Retina (tissue), 1 donor: ENCODE results near the gene TTLL12.

Experiments
- DNase-seq: peaks from one replicate; pipeline ENCODE4 v3.0.0-alpha.2; 2016

Gene TTLL12

DNA sequence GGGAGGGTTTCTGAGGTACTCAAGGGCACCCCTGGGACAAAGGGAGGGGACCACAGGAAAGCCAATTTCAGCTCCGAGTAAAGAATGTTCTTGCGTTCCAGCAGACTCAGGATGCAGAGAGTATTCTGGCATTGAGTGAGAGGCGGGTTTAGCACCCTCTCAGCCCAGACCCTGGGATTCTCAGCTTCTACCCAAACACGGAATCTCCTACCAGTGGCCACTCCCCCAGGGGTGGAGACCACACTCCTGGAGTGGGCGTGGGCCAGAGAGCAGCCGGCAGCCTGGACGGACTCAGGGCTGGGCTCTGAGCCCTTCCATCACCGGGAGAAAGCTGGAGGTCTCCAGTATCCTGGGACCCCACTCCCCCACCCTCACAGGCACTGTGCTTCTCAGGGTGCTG is 26.1 kb upstream of the TTLL12 start:
- no peak for DNase-seq

DNA sequence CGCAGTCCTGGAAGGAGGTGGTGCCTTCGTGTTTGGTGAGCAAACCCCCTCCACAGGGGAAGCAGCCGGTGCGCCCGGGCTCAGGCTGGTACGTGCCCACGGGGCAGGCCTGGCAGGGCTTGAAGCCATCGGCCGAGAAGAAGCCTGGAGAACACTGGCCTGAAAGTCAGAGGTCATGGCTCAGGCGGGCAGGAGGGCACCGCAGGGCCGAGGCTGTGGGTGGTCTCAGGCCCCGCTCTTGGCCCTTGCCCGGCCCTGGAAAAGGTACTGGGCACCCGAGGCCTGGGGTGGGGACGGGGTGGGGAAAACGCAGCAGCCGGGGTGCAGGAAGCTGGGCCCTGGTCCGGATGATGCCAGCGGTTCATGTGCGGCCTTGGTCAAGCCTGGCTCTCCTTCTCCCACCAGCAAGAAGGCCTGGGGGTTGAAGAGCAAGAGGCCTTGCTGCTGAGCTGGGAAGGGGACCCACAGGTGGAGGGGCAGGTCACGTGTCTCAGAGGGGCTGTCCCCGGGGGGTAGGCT is 25.6 kb upstream of the TTLL12 start:
- DNase-seq = no peak

DNA sequence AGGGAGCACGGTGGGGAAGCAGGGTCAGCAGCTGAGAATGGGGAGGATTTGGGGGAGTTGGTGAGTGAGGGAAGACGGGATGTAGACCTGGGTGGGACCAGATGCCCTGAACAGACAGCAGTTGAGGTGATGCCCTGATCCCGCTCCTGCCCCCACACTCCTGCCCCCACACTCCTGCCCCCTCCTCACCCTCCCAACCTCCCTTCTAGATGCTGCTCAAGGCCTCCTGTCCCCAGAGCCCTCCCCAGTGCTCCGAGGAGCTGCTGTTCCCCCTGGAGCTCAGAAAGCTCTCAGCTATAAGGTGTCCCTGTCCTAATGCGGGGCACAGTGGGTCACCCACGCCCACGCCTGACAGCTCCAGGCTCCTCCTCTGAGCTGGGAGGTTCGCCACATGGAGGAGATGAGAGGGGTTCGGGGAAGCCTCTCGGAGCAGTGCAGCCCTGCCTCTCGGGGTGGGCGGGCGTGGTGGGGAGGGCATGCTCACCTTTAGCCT is 25.1 kb upstream of the TTLL12 start:
- no peak for DNase-seq

DNA sequence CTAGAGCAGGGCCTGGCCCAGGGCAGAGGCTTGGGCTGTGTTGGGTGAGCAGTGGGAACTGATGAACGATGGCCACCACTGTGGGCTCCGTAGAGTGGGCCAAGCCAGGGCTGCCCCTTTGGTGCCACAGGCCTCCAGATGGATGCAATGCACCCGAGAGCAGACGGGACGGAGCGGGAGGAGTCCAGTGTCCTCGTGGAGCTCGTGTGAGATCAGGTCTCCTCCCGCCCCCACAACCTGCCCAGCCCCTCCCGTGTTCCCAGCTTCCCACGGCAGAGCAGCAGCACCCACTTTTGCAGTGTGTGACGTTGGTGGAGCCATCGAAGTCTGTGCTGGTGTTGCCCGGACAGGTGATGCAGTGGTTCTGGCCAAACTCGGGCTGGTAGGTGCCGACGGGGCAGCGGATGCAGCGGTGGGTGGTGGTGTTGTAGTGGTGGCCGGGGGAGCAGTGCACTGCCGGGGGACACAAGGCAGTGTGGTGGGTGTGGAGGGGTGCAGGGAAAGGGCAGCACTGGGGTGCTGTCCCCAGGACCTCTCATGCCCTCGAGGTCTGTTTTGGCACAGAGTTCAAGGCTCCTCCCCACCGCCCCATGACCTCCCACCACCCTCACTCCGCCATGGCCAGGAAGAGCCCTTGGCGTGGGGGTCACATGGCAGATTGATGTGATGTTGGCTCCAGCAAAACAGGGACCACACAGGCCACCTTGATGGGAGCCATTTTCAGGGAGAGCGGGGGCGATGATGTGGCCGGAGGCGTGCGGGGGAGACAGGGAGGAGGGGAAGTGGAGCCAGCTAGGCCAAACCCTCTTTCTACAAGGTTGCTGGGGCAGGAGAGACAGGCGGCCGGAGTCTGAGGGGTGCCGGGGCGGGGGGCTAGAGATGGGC is 23.9 kb upstream of the TTLL12 start:
- no peak for DNase-seq

DNA sequence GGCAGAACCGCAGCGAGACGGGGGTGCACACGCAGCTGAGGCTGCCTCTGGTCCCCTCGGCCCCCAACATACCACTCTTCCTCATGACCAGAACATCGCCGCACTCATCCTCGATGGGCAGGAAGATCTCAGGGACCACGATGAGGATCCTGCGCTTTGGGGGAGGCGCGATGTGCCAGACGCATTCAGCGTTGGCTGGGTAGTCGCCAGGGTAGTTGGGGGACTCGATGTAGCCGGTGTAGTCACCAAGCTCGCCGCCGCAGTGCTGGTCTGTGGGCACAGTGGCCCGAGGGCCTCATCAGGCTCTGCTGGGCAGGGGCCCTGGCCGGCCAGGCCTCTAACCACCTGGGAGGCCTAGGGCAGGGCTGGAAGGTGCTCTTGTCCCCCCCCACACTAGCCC is 23.0 kb upstream of the TTLL12 start:
- no peak for DNase-seq

DNA sequence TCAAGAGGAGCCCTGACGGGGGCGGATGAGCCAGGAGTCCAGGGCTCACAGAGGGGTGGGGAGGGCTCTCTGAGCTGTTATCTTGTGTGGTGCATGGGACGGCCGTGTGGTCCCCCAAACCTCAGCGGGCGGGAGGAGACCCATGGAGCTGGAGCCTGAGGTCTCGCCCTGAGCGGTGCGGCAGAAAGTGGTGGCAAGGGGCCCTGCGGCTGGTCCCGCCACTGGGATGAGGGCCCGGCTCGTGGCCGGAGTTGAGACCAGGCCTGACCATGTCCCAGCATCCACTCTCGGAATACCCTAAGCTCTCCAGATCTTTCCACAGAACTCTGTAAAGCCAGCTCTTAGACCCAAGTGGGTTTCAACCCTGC is 22.6 kb upstream of the TTLL12 start:
- no peak for DNase-seq

DNA sequence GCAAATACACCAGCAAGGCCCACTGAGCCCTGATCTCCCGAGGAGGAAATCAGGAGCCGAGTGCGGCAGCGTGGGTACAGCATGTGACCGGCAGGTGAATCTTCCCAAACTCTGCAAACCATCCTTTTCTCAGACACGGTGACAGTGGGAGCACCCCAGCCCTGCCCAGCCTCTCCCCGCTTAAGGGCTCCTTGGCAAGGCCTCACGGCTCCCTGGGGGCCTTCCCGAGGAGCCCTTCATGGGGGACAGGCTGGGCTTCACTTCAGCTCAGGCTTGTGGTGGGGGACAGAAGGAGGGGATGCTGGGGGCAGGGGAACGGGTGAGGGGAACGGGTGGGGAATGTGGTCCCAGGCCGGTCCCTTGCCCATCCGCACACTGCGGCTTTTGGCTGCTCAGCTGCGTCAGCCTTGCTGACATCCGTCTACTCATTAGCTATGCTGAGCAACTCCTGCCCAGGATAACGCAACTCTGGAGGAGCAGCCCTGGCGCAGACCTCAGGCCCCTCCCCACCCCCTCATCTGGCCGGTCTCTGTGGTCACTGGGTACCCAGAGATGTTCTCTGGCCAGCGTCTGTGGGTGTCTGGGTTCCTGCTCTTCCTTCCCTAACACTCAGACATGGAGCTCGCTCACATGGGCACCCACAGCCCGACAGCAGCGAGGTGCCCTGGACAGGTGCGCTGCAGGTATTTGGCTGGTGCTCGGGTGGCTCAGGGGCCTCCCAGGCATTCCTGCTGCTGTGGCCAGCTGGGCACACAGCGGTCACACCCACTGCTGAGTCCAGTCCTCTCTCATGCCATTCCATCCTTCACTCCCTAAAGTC is 22.0 kb upstream of the TTLL12 start:
- DNase-seq = no peak

DNA sequence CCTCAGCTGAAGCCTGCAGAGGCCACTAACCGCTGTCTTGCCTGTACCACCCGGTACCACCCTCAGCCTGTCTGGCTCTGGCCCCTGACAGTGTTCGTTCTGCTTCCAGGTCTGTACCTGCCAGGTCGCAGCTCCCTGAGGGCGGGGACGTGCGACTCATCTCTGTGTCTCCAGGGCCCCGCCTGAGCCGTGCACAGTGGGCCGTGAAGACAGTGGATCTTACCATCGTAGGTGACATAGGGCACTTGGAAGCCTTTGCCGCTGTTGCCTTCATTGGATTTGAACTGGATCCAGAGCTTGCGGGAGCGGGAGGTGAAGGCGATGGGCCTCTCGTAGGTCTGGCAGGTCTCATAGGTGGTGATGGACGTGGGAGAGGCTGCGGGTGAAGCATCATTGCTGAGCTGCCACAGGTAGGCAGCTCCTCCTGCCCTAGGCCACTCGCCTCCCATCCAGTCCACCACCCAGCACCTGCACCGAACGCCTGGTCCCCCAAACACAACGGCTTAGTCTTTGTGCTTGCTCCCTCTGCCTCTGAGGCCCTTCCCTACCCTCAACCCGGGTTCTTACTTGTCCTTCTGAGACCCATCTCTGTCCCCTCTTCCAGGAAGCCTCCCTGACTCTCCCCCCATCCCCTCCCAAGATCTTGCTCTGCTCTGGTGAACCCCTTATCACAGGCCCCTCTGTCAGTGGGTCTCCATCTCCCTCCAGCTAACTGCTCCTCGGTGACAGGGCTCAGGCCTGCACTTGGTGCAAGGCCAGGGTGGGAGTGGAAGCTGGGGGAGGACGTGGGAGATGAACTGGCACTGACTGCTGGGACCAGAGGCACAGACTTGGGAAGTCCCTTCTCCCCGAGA is 21.1 kb upstream of the TTLL12 start:
- DNase-seq = no peak

DNA sequence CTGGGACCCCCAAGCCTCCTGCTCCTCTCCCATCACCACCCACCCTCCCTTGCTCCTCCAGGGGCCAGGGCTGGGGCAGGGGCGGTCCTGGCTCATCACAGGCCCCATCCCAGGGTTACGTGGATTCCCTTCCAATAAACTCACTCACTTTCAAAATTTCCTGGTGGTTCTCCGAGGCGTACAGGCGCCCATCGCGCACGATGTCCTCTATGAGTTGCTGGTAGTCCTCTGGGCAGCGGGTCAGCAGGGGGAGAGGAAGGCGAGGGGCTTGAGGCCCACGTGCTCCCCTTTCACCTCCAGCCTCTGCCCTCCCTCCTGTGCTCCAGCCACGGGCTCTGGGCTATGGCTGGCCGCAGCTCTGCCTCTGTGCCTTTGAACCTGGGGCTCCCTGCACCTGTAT is 20.5 kb upstream of the TTLL12 start:
- DNase-seq = no peak

DNA sequence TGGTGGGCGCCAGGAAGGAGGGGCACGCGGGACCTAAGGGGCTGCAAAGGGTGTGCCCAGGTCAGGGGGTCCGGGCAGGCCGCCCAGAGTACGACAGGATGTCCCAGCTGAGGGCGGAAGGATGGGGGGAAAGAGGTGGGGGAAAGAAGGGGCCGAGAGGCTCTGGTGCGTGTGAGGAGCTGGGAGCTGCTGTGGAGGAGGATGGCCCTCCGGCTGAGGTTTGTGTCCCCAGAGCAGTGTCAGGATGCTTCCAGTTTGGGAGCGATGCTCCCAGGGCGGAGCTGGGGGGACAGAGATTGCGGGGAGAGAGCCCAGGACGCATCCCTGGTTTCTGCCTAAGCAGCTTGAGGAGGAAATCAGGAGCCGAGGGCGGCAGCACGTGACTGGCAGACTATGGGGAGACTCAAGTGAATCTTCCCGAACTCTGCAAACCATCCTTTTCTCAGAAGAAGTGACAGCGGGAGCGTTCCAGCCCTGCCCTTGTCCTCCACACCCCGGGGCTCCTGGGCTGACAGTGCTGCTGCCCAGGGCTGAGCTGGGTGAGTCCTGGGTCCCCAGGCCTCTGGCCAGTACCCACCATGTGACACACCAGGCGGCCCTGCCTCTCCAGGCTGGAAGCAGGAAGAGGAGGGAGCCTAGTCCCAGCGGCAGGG is 19.7 kb upstream of the TTLL12 start:
- DNase-seq = no peak

DNA sequence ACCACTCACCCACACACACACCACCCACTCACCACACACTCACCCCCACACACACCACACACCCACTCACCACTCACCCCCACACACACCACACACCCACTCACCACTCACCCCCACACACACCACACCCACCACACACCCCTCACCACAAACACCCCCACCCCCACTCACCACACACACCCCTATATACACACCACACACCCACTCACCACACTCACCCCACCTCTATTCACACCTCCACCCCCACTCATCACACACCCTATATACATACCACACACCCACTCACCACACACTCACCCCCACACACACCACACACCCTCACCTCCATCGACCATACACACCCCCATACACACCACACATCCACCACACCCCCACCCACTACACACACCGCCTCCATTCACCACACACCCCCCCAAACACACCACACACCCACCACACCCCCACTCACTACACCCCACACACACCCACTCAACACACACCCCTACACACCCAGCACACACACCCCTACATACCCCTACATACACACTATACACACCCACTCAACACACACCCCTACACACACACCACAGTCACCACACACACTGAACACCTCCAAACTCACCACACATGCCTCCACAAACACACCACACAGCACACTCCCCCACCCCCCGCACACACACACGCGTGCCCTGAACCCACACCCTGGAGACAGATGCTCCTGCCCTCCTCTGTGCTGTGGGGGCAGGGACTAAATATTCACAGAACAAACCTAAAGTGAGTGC is 19.0 kb upstream of the TTLL12 start:
- no peak for DNase-seq

DNA sequence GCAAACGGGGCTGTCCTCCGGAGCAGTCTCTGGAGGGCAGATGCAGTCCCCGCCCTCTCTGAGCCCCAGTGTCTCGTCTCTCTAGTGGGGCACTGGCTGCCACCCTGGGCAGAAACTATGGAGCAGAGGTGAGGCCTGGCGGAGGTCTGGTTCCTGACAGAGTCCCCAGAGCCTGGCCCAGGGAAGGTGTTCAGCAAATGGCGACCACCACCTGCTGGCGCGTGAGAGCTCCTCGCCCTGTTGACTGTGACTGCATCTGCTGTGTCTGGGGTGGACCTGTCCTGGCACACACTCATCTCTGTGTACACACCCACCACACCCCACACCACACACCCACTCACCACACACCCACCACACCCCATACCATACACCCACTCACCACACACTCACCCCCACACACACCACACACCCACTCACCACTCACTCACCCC is 18.3 kb upstream of the TTLL12 start:
- no peak for DNase-seq

DNA sequence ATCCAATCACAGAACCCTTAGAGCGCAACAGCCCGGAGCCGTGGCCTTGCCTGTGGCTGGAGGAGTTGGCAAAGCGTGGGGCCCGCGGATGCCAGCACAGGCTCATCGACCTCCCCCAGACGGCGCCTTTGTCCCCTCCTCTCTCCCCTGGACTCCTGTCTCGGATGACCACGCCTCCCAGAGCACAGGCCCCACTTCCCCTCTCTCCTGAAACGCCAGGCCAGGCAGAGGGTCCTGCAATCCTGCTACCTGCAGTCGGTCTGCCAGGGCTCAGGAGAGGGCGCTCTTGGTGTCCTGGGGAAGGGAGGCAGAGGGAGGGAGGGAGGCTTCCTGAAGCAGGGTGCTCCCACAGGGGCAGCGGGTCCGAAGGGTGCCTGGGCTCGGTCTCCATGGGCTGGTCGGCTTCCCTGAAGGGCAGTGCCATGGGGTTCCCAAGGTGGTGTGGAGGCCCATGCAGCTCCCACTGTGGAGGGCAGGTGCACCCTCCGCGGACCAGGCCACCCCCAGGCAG is 16.6 kb upstream of the TTLL12 start:
- peak; percentile 31 for DNase-seq

DNA sequence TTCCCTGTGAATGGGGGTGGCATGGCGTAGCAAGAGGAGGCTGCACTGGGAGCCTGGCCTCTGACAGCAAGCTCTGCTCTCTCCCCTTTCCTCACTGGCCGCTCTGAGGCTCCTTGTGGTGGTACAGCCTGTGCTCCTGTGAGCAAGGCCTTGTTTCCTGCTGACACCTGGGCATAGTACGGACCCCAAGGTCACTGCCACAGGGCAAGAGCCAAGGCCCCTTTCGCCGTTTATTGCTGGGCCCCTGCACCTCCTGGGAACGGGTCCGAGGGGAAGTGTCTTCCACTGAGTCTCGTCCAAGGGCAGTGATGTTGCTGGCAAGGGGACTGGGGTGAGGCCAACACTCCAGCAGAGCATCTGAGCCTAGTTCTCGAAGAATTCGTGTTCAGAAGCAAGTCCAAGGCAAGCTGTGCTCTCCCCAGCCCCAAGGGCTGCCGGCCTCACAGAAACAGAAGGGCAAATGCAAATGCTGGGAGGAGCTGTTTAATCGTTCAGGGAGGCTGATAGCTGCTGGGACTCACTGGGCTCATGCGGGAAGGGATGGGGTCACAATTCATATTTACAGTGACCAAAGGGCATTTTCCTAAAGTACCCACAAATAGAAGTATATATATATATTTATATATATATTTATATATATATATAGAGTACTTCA is 15.9 kb upstream of the TTLL12 start:
- no peak for DNase-seq

DNA sequence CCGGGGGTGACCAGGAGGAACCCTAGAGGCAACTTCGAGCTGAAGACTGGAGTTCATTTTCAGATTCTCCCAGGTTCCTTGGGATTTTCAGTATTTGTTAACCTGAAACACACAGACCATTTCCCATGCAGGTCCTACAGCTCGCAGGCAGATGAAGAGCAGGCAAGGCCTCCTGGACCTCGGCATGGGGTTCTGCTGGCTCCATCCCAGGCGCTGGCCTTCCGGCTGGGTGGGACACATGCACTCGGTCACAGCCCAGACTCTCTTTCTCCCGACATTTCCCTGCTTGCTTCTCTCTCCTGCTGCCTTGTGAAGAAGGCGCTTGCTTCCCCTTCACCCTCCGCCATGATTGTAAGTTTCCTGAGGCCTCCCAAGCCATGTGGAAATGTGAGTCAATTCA is 15.4 kb upstream of the TTLL12 start:
- DNase-seq = no peak

DNA sequence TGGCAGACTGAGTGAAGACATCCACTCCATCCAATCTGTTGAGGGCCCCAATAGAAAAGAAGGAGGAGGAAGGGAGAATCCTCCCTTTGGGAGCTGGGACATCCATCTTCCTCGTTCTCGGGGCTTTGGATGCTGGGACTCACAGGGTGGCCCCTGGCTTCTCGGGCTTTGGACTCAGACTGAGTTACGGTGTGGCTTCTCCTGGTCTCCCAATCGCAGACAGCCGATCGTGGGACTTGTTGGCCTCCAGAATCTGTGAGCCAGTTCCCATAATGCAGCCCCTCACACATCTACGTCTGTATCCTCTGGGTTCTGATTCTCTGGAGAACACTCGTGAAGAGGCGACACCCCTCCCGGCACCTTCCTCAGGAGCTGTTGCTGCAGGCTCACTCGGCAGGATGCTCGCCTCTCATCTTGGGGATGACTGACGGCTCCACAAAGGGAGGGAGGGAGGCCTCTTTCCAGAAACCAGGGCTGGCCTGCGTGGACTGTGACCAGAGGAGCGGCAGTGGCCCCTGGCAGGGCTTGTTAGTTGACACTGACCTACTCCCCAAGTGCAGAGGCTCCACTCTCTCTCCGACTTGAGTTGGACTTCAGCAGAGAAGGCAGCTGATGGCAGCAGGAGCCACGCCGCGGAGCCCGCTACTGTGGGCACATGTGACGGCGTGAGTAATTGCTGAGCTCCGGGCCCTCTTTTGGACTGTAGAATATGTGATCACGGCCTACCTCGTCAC is 14.7 kb upstream of the TTLL12 start:
- DNase-seq = no peak

DNA sequence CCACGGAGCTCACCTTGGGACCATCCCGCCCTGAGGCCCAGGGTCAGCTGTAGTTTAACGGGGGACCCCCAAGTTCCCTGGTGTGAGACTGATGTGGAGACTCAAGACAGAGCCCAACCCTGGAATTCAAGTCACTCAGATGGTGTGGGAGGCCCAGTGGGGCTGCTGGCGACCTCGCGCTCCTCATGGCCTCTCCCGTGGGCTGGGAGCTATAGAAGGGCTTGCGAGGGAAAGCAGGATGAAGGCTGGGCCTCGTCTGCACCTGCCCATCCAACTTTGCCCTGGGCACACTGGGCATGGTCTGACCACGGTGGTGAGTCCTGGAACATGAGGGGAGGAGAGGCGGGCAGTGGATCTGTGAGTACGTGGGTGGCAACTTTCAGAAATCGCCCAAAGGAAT is 13.6 kb upstream of the TTLL12 start:
- no peak for DNase-seq

DNA sequence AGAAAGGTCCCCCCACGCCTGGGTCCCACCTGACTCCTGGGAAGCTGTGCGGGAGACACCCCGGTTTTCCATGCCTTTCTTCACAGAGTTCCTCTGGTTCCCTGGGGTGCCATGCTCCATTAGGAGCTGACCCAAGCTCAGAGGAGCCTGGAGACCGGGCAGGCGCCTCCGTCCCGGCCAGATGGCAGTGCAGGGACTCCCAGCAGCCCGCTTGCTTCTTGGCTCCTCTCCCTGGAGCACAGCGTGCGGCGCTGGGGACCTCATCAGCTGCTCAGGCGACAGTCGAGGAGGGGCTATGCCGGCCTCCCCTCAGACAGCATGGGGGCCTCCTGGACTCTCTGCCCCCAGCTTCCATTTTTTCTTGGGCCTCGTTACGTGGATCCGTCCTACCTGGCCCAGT is 13.1 kb upstream of the TTLL12 start:
- DNase-seq = no peak

DNA sequence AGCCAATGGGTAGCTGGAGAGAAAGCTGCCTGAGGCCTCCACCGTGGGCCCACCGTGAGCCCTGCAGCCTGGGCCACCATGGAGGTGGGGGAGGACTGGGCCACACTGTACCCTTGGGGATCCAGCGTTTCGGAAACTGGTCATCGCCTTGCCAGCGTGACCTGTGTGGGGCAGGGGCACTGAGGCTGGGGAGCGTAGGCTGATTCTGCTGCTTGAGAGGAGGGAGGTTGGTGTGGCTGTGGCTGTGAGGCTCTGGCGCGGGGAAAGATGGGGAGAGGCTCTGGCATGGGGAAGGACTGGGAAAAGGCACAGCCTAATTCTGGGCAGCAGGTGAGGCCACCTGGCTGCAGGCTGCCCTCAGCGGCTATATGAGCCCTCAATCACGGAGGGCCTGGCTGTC is 12.6 kb upstream of the TTLL12 start:
- DNase-seq = no peak

DNA sequence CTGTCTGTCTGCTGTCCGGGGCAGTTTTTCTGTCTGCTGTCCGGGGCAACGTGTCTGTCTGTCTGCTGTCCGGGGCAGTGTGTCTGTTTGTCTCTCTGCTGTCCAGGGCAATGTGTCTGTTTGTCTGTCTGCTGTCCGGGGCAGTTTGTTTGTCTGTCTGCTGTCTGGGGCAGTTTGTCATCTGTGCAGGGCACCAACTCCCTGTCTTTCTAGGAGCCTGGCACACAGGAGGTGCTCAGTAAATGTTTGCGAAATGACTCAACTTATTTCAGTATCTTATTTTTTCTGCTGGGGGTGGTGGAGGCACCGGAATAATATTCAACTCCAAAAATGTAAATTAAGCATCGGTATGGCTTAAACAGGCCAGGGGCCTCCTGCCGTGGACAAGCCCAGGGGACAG is 12.0 kb upstream of the TTLL12 start:
- DNase-seq = no peak
